ENCODE results near the gene CMTM8.

Gene CMTM8

GRCh38 chr3:32236377-32236776, 2.1 kb upstream of the CMTM8 start:
- DNase-seq = no peak

GRCh38 chr3:32237670-32238452, 619 bp upstream of the CMTM8 start:
- DNase-seq = no peak

- peak; percentile 51 for DNase-seq
These were observed 1.1 kb downstream of the CMTM8 start for GRCh38 chr3:32239307-32240158.

GRCh38 chr3:32240159-32240545, 1.7 kb downstream of the CMTM8 start:
- peak; percentile 67 for DNase-seq

GRCh38 chr3:32241100-32241499, 2.6 kb downstream of the CMTM8 start:
- DNase-seq = no peak

- no peak for DNase-seq
These were observed 5.0 kb downstream of the CMTM8 start for GRCh38 chr3:32243519-32243918.

GRCh38 chr3:32245200-32245599, 6.7 kb downstream of the CMTM8 start:
- no peak for DNase-seq

GRCh38 chr3:32246079-32246675, 7.7 kb downstream of the CMTM8 start:
- no peak for DNase-seq

GRCh38 chr3:32249184-32249782, 10.8 kb downstream of the CMTM8 start:
- DNase-seq = no peak

- no peak for DNase-seq
These were observed 15.8 kb downstream of the CMTM8 start for GRCh38 chr3:32254268-32254667.

GRCh38 chr3:32255345-32255744, 16.9 kb downstream of the CMTM8 start:
- no peak for DNase-seq

- no peak for DNase-seq
These were observed 17.7 kb downstream of the CMTM8 start for GRCh38 chr3:32256206-32256605.

- no peak for DNase-seq
These were observed 18.6 kb downstream of the CMTM8 start for GRCh38 chr3:32257042-32257441.

GRCh38 chr3:32257641-32258438, 19.4 kb downstream of the CMTM8 start:
- DNase-seq = peak; percentile 53

GRCh38 chr3:32258869-32259268, 20.4 kb downstream of the CMTM8 start:
- DNase-seq = no peak

GRCh38 chr3:32261545-32261944, 23.1 kb downstream of the CMTM8 start:
- DNase-seq = no peak

- no peak for DNase-seq
These were observed 23.7 kb downstream of the CMTM8 start for GRCh38 chr3:32262201-32262600.

- no peak for DNase-seq
These were observed 35.8 kb downstream of the CMTM8 start for GRCh38 chr3:32274306-32274705.

GRCh38 chr3:32275506-32275905, 37.0 kb downstream of the CMTM8 start:
- no peak for DNase-seq

- no peak for DNase-seq
These were observed 37.9 kb downstream of the CMTM8 start for GRCh38 chr3:32276279-32276841.

- DNase-seq = no peak
These were observed 40.2 kb downstream of the CMTM8 start for GRCh38 chr3:32278714-32279113.

- no peak for DNase-seq
These were observed 41.9 kb downstream of the CMTM8 start for GRCh38 chr3:32280262-32280910.

Measured in SHP77 treated with DMSO at 0.1 percent for 48 hours (cell line).